DND-41 (cell line): Measurements from ENCODE around the gene PHB1.
"Not testable (repeated sequence)": the region's sequence is repeated elsewhere in the genome, so short reads cannot be mapped to it uniquely, and the experiment has no call there.

Source experiments
- EZH2 ChIP-seq: IDR thresholded peaks from 3 replicates; pipeline ENCODE4 v1.6.1; 2012; ENCODE audit warnings: borderline replicate concordance, low read depth, mild to moderate bottlenecking, moderate library complexity, low read length, inconsistent platforms; ENCODE audit not compliant: severe bottlenecking
- TF ChIP-seq, protein P1 (sequence below): IDR thresholded peaks from 2 replicates; pipeline ENCODE4 v1.5.1; 2012; ENCODE audit warnings: borderline replicate concordance, low read length, moderate library complexity, mild to moderate bottlenecking; ENCODE audit not compliant: poor library complexity, severe bottlenecking; ENCODE audit errors: extremely low read depth

DNA sequence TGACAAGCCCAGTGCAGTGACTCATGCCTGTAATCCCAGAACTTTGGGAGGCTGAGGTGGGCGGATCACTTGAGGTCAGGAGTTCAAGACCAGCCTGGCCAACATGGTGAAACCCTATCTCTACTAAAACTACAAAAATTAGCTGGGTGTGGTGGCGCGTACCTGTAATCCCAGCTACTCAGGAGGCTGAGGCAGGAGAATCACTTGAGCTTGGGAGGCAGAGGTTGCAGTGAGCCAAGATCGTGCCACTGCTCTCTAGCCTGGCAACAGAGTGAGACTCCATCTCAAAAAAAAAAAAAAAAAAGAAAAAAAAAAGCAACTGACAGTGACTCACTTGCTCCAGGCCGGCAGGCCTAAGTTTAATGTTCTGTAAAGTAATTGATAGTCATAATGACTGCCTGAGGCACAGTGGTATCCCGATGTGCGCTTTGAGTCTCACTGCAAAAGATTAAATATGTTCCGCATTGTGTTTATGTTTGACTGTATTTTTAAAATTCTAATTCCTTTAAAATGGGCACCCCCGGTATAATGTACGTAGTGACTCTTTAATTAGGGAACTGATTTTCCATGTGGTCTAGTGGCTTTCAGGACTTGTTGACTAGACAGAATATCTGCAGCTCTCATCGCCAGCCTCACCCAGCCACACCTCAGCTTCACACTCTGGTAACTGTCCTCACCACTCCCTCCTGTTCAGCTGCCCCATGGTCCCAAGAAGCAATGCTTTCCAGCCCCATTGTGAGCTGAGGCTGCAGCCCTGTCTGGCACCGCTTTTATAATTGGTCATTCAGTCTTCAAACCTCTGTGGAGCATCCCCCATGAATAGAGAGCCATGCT, 25.0 kb downstream of the PHB1 start:
- TF ChIP-seq, protein P1, sequence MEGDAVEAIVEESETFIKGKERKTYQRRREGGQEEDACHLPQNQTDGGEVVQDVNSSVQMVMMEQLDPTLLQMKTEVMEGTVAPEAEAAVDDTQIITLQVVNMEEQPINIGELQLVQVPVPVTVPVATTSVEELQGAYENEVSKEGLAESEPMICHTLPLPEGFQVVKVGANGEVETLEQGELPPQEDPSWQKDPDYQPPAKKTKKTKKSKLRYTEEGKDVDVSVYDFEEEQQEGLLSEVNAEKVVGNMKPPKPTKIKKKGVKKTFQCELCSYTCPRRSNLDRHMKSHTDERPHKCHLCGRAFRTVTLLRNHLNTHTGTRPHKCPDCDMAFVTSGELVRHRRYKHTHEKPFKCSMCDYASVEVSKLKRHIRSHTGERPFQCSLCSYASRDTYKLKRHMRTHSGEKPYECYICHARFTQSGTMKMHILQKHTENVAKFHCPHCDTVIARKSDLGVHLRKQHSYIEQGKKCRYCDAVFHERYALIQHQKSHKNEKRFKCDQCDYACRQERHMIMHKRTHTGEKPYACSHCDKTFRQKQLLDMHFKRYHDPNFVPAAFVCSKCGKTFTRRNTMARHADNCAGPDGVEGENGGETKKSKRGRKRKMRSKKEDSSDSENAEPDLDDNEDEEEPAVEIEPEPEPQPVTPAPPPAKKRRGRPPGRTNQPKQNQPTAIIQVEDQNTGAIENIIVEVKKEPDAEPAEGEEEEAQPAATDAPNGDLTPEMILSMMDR = not testable (repeated sequence)
- not testable (repeated sequence) for TF ChIP-seq EZH2
